NK-92 (cell line): ENCODE data around the gene SLC26A9.

Experiments used
- DNase-seq: peaks from one replicate; lab custom pipeline; 2025; ENCODE audit not compliant: unreplicated experiment; lab: John Stamatoyannopoulos, UW

SLC26A9 gene, protein sequence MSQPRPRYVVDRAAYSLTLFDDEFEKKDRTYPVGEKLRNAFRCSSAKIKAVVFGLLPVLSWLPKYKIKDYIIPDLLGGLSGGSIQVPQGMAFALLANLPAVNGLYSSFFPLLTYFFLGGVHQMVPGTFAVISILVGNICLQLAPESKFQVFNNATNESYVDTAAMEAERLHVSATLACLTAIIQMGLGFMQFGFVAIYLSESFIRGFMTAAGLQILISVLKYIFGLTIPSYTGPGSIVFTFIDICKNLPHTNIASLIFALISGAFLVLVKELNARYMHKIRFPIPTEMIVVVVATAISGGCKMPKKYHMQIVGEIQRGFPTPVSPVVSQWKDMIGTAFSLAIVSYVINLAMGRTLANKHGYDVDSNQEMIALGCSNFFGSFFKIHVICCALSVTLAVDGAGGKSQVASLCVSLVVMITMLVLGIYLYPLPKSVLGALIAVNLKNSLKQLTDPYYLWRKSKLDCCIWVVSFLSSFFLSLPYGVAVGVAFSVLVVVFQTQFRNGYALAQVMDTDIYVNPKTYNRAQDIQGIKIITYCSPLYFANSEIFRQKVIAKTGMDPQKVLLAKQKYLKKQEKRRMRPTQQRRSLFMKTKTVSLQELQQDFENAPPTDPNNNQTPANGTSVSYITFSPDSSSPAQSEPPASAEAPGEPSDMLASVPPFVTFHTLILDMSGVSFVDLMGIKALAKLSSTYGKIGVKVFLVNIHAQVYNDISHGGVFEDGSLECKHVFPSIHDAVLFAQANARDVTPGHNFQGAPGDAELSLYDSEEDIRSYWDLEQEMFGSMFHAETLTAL

DNA sequence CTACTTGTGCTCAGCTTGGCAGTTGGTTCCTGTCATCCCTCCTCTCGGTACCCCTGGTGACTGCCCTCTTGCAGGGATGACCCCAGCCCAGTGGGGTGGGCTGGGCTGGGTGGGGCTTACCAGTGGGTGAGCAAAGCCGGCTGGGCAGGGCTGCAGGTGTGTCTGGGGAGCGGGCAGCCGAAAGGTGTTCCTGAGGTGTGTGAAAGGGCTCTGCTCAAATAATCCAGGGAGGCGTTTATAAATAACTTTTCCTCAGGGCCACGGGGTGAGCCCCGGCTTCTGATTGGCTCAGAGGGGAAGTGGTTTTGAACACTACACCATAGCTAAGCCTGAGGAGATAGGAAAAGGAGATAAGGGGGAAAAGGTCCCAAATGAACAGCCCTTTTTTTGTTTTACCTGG is at the start of gene SLC26A9:
TSS of gene SLC26A9 (minus strand) at position 212 of the 400 bp plus-strand sequence. CDS start 7,636 bp downstream, outside the sequence.
- no peak for DNase-seq

DNA sequence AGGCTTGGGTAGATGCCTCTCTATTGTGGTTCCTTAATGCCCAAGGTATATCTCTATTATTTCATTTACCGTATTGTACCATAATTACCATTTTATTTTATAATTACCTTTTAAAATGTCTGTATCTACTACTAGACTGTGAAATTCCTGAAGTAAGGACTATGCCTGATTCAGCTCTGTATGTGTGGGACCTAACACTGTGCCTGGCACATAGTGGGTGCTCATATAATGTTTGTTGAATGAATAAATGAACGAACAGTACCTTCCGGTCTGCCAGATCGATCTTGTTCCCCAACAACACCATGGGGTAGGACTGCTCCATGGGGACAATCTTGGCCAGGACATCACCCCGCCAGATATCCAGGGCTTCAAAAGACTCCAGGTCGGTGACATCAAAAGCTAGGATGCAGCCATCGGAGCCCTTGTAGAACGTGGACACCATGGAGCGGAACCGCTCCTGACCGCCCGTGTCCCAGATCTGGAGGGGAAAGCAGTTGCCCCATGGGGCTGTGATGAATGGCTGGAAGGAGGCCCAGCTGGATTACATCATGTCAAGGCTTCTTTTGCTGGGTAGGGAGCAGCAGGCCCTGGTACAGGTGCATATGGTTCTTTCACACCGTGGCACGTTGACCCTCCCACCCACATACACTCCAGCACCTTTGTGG is 49.1 kb upstream of the SLC26A9 start:
- DNase-seq, result no peak

DNA sequence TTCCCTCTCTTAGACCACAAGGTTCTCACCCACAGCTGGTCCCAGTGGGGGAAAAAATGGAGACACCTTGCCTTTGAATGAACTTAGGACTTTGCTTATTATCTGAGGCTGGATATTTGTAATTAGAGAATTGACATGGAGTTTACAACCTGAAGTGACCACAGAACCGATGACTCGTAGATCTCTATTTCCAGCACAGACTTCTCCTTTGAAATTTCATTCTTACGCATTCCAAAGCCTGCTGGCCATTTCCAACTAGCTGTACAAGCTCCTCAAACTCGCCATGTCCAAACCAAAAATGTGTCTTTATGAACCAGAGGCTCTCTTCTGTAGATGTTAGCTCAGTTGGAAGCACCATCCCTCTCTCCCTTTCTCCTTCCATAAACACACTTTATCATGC is 48.0 kb upstream of the SLC26A9 start:
- DNase-seq, result no peak

DNA sequence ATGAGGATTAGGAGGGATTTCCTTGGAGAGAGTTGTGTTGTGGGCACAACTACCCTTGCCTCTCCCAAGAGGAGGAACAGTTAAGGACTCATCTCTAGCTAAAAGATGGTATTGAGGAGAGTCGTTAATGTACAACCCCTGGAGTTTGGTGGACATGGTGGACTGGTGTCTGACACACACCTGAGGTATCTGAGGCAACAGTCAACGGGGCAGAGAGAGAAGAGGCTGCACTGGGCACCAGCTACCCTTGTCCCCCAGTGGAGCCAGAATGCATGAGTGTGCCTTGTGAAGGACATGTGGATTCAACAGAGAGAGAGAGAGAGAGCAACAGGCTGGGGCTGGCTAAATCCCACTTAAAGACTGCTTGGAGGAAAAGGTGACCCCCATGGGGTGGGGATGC is 47.0 kb upstream of the SLC26A9 start:
- DNase-seq, result no peak

DNA sequence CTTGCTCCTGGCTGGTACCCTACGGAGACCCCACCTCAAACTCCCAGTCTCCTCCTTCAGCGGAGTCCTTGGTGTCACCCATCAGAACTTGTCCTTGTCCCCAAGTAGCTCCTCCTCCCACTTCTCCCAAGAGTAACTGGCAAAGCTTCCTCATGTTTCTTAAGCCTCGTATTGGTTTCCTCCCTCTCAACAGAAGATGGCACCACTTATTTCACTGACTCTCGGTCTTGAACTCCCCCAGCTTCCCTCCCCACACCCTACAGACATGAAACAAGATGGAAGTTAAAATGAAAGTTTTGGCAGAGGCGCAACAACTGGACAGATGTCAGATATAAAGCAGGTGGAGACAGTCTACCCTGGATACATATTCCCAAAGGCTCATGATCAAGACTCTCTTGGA is 46.5 kb upstream of the SLC26A9 start:
- no peak for DNase-seq

DNA sequence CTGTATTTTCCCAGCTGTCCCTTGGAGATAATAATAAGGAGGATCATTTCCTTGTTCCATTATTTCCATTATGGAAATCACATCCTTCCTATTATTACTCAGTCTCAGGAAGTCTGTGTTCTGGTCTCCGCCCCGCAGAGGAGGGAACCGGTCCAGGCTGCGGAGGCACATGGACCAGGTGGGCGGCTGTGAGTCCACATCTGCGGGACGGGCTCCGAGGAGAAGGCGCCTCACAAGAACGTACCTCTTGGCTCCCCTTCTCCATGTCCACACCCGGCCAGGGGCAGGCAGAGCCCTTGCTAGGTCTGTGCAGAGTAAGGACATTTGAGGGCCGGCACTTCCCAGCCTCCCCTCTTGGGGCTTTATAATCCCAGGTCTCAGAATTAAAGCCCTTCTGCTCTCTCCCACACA is 45.3 kb upstream of the SLC26A9 start:
- DNase-seq, result no peak

DNA sequence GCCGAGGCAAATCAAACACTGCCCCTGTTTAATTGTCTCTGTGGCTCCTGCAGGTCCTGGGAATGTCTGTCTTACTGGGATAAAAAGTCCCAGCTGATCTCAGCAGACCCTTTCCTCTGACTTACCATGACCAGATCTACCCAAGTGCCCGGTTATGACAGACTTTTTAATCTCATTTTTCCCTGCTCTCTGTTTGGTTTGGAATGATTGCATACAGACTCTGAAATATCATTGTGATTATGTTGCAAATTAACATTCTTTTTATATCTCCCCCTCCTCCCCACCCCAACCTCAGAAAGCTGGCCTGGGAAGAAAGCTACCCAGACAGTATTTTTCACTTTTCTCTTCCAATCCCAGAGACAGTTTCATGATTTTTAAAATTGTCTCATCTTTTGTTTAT is 43.6 kb upstream of the SLC26A9 start:
- DNase-seq, result no peak

DNA sequence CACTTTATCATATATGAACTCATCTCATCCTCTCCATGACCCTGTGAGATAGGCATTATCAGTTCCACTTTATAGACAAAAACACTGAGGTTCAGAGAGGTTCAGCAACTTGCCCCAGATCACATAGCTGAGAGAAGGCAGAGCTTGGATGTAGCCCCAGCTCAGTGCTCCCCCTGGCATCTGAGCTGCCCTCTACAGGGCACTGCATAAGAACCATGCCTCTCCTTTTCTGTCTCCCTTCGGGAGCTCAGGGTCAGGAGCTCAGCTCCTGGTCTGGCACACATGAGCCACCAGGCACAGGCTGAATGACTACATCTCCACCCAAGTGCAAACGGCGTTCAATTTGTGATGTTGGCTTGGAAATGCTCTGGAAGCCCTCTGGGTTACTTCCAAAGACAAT is 43.0 kb upstream of the SLC26A9 start:
- no peak for DNase-seq

DNA sequence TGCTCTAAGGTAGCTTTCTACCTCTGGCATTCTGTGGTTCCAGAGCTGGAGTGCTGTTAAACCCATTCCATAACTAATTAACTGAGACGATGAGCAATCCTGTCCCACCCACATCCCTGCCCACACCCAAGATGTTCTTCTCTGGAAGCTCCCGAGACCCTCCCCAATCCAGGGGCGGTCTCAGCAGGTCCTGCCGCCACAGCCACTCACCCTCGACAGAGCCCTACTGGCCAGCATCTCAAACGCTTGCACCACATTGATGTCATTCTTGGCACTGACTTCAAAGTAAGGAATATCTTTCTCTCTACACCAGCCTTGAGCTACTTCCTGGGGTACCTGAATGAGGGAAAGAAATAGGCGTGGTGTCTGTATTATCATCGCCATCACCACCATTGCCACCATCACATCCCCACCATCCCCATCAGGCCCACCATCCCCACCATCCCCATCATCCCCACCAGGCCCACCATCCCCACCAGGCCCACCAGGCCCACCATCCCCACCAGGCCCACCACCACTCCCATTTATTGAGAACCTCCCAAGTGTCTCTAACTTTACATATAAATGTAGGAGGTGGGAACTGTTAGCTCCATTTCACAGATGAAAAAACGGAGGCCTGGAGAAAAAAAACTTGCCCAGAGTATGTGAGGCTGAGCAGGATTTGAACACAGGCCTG is 42.2 kb upstream of the SLC26A9 start:
- no peak for DNase-seq

DNA sequence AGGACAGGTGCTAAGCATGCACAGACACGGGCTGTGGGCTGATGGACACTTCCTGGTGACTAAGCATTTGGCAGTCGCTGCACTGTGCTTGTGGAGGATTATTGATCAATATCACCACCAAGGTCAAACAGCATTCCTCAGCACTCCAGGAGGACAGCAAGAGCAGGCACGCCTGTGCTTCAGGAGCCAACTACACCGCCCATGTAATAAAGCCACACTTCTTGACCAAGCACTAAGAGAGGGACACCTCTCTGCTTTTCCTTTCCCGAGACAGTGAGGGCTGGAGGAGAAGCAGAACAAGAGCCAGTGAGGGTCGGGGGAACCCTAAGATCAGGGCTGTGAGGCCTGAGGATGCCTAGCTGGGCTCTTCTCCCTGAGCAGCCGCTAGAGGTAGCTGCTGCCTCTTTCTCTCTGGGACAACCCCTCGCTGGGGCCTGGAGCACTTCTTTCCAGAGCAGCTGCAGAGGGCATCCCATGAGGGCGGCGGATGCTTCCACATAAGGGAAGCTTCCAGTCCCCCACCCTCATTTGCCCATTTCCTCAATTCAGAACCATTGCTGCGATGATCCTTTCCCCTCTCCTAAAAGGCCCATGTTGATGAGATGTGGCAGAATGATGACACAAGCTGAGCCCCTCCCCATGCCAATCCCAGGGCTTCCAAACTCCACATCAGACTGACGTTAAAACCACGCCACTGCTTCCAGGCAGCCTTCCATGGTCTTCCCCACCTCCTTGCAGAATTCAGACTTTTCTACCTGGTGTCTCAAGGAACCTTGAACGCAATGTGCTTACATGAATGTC is 40.9 kb upstream of the SLC26A9 start:
- DNase-seq, result no peak

DNA sequence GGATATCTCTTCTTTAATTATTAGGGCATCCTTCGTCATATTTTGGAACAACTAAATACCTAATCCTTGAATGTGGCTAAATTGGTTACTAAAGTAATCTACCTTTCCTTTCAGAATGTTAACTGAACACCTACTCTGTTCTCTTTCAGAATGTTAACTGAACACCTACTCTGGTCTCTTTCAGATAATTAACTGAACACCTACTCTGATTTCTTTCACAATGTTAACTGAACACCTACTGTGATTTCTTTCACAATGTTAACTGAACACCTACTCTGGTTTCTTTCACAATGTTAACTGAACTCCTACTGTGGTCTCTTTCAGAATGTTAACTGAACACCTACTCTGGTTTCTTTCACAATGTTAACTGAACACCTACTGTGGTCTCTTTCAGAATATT is 38.0 kb upstream of the SLC26A9 start:
- DNase-seq, result no peak

DNA sequence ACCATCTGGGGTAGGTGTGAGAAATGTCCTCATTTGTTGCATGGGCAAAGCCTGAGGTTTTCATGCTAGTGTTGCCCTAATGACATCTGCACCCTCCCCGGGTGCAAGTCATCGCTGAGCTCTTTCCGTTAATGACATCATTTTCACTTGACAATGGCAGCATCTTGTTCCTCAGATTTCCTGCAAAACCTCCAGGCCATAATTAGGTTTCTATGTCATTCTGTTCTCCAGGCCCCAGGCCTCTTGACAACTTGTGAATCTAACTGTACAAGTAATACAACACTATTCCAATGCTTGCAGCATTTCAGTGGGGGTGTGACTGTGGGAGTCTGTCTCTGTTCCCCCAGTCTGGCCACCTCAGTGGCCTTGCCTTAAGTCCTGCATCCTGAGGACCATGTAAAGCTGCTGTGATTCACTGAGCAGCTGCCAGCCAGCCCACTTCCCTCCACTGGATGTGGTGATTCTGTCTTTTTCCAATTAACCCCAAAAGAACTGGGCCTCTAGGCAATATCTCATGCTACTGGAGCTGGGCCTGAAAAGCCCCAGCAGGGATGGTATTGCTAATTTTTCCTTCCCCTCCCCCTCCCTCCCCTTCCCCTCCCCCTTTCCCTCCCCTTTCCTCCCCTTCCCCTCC is 37.1 kb upstream of the SLC26A9 start:
- DNase-seq, result no peak

DNA sequence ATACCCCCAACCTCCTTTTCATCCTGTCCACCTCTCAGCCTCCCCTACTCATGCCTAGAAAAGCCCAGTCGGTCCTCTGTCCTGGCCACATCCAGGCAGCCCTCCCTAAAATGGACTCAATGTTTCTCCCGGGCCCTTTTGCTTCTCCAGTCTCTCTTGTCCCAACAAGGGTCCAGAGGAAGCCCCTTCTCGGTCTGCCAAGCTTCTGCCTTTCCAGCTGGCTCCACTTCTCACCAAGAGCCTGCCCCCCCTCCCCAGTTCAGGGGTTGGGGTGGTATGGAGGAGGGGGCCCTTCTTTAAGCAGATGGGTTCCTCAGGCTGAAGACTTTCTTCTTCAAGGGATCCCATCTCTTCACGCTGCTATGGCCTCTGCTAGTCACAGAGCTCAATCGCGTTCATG is 36.0 kb upstream of the SLC26A9 start:
- DNase-seq, result no peak

DNA sequence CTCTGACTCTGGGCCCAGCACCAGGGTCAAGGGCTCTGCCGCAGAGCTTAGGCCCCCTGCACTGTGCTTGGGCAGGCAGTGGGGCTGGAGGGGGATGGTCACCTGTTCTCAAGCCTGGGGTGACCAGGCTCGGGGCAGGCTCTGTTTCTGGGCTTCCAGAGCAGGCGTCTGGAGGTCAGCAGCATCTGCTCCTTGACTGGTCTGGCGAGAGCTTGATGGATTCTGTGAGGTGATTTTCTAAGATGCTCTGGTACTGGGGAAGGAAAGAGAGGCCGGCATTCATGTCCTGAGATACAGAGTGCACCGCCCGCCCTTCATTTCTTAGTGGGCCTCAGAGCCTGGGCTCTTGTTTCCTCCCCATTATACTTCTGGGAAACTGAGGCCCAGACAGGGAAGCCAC is 35.4 kb upstream of the SLC26A9 start:
- no peak for DNase-seq

DNA sequence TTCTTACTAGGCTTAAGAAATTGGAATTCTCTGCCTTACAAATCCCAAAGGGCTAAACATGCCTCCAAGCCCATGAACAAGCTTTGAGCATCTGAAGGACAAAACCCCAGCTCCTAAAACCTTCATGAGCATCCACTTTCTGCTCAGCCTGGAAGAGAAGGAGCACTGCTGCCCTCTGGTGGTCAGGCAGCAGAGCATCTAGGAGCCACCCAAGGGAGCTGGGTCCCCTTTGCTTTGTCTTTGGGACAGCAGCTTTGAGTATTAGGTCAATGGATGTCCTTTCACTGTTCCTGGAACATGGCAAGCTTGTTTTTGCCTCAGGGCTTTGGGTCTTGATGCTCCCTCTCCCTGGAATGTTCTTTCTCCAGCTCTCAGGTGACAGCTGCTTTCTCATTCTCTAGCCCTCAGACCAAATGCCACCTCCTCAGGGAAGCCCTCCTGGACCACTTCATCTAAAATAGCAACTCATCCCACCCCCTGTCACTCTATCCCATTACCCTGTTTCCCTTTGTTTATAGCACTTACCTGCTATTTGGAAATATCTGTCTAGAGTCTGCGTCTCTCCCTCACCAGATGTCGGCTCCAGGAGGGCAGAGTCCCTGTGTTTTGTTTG is 34.3 kb upstream of the SLC26A9 start:
- DNase-seq, result no peak

DNA sequence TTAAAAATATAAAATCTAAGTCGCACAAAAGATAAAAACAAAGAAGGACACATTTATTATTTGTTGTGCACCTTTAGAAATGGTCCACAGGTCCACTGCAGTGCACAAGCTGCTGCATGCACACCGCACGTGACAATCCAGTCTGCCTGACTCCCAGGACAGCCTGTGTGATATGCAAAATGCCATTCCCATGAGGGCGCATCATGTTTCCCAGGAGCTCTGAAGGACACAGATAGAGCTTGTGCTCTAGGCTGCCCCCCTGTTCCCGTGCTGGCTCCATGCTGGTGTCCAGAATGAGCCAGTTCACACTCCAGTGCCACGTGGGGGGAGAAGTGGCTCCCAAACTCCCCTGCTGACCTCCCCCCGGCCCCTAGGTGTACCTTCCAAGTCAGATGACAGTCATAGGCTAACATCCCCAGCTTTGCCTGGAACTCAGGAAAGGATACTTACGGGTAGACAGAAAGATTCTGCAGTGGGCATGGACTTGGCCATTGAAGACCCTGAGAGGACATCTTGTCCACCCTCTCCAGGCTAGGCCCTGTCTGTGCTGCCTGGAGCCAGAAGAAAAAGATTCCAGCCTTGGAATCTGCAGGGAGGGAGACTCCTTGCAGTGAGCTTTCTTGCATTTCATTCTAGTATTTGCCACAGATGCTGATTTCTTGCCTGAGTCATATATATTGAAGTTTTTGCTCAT is 33.6 kb upstream of the SLC26A9 start:
- no peak for DNase-seq

DNA sequence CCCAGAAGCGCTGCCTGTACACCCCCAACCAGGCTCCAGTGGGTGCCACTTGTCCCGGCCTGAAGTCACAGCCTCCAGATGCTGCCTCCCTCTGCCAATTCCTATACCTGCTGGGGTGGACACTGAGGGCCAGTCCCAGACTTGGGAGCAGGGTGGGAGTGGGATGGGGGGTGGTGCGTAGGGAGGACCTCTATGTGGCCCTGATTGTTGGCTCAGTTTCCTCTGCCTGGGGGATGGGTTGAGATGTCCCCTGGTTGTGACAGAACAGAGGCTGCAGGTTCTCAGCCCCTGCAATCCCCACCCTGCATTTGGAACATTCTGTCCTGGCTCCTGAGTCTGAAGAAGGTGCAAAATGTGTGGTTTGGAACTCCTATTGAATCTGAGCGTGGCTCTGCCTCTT is 32.8 kb upstream of the SLC26A9 start:
- DNase-seq, result no peak

DNA sequence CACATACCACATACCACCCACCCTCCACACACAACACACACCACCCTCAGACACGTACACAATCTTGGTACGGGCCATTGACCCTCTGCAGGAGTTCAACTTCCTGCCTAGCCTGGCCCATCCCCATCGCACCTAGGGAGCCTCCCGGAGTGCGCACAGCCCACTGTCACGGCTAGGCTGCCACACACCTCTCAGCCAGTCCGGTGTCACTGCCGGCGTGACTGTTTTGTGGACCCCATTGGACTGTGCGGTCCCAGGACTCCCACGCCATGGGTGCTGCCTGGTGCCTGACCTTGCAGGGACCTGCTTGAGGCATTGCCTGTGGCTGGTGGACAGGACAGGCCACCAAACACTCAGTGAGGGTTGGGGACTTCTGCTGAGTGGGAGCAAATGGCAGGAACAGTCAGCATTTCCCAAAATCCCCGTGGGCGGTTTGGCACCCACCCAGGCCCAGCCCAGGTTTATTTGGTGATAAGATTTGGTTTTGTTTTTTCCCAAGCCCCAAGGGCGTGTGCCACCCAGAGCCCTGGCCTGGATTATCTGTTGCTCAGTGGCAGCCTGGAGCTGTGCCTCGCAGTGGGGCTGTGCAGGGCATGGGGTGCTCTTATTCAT is 32.2 kb upstream of the SLC26A9 start:
- no peak for DNase-seq

DNA sequence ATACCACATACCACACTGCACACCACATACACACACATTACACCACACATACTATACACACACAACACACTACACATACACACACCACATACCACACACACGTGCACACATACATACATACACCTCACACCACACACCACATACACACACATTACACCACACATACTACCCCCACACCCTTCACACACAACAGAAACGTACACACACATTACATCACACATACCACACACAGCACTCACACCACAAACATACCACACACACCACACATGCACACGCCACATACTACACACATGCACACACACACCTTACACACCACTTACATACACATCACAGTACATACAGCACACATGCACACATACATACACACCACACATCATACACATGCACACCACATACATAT is 31.5 kb upstream of the SLC26A9 start:
- DNase-seq, result no peak
